ENCODE results near the gene SLC16A2.

Gene SLC16A2

DNA sequence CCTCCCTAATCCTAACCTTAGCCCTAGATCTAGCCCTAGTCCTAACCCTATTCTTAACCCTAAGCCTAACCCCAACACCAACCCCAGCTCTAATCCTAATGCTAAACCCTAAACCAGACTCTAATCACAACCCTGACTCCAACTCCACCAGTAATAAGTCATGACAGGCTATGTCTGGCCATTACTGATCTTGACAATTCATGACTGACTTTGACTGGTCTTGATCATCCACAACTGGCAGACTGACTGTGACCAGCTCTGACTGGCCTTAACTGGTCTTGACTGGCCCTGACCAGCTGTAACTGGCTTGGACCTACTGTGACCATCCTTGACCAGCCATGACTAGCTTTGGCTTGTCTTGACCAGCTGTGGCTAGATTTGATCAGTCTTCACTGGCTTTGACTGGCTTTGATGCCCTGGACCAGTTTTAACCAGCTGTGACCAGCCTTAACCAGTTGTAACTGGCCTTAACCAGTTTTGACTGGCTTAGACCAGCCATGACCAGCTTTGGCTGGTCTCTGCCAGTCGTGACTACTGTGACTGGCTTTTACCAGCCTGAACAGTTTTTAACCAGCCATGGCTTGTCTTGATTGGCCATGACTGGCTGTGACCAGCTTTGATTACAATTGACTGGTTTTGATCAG, 124.7 kb downstream of the SLC16A2 start:
- DNase-seq, result no peak

DNA sequence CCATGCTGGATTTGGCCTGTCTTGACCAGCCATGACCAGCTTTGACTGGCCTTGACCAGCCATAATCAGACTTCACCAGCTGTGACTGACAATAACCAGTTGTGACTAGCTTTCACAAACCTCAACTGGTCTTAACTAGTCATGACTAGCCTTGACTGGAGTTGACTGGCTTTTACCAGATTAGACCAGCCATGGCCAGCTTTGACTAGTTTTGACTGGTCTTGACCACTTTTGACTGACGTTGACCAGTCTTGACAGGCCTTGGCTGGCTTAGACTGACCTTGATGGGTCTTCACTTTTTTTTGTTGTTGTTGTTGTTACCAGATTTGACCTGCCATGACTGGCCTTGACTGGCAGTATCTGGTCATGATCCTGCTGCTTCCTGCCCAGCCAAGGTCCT, 125.7 kb downstream of the SLC16A2 start:
- DNase-seq, result no peak

DNA sequence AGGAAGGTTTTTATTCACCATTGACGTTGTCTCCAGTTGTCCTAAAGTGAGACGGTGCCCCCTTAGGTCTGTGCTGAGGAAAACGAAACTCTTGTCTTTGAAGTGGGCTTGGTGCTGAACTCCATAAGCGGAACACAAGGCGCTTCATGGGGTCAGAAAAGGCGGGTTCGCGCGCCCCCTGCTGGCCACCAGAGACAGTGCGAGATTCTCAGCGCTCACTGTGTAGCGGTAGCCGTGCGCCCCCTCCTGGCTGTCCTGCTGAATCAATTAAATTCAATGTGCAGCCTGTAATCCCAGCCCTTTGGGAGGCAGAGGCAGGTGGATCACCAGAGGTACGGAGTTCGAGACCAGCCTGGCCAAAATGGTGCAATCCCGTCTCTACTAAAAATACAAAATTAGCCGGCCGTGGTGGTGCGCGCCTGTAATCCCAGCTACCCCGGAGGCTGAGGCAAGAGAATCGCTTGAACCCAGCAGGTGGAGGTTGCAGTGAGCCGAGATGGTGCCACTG, 129.1 kb downstream of the SLC16A2 start:
- DNase-seq, result peak; percentile 63

DNA sequence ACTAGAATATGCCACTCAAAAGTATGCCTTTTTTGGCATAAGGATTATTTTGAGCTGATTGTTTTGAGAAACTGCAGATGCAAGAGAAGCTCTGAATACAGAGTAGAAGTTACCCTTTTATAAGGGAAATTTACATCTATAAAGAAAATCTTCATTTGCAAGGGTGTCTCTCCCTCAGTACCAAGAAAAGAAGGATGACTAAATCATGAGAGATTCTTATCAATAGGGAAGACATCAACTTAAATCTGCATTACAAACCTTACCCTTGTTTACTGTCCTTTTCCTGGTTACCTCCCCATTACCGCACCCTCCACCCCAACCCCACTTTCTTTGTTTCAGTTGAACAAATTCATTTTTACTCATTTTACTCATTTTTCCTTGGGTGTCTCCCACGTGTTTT, 130.6 kb downstream of the SLC16A2 start:
- DNase-seq, result no peak

GRCh38 chrX:74557378-74557777, 136.1 kb downstream of the SLC16A2 start:
- no peak for DNase-seq

DNA sequence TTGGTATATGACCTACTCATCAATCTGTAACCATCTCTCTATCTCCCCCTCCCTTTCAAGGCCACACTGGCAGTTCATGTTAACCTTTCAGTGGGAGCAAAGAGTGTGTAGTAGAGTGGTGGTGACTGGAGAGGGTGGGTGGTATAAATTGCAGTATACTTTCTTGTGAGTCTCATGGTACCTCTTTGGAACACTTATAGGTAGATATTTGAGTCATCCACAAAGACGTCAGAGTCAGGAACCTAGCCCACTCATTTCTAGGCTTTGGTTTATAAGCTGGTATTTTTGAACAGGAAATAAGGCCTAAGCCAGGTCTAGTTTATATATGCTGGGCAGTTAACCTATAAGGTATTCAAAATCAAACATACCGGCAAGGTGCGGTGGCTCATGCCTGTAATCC, 156.8 kb downstream of the SLC16A2 start:
- DNase-seq, result no peak

DNA sequence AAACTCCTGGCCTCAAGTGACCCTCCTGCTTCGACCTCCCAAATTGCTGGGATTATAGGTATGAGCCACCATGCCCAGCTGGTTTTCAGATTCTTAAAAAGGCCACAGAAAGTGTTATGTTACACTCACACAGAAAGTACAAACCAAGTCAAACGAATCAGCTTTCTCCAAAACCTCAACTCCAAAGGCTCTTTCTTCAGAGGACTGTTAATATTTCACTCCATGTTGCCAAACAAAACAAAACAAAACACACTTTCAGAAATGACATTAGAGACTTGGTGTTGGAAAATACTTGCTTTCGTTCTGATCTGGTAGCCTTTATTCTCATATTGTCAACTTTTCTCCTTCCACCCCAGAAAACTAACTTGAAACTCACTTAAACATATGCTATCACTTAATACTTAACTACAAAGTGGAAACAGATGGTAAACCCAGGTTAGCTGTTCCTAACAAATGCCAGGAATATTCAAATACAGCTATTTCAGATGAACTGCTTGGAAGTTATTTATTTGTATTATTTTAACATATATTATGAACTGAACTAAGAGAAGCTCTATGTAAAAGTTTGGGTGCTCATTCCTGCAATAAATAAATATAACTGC, 158.4 kb downstream of the SLC16A2 start:
- no peak for DNase-seq
